ENCODE measurements around the gene BOC. TPM values are rescaled to one million over a fixed set of nuclear protein-coding genes. Genes with fewer than 3 reads are reported as not detected.

Gene BOC
- total and polyA plus RNA-seq, 2 experiments from 2014 or later = 2.1 to 4.1 TPM

DNA sequence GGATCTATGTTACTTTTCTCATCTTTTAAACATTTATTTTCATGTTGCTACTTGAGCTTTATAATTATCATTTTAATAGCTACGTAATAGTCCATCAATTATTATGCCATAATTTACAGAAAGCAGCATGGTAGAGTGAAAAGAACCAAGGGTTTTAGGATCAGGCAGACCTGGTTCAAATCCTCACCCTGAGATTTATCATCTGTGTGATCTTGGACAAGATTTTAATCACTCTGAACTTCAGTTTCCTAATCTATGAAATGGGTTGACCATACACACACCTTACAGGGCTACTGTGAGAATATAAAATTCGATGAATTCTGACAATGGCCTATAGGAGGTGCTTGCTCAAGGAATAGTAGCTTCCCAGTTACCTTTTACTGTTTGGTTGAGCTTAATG, 27.1 kb downstream of the BOC start:
- DNase-seq (ENCODE audit: low spot score) (no peak), ATAC-seq (no peak)
- Mint-ChIP-seq H3K27ac (no peak overlapping the region), H3K9me3 (no peaks in the 10 kb centered on the region; the same call in 2 of the 3 replicates), H3K27me3 (ENCODE audit: insufficient read depth, low read depth, poor library complexity) (peaks cover 7% of the 10 kb centered on the region), H3K4me3 (no peak overlapping the region), H3K36me3 (ENCODE audit: low read depth) (no peaks in the 10 kb centered on the region), H3K4me1 (peaks cover 47% of the 10 kb centered on the region)
- H3K4me2 ChIP-seq = no peak overlapping the region
- no peaks in the 10 kb centered on the region for H4K20me1 ChIP-seq (replicated peaks; ENCODE audit: insufficient read depth)
- no peaks in the 10 kb centered on the region for H3F3A ChIP-seq (replicated peaks; ENCODE audit: low read depth)
- H3K79me2 ChIP-seq (replicated peaks; ENCODE audit: insufficient read depth) = no peaks in the 10 kb centered on the region
- no peaks in the 10 kb centered on the region for H3K9me2 ChIP-seq (ENCODE audit: insufficient read depth)
- H3K36me3 ChIP-seq (ENCODE audit: insufficient read depth) = no peaks in the 10 kb centered on the region; the same call in 1 of the 2 replicates
- H2AFZ ChIP-seq = no peak overlapping the region
- no peak overlapping the region for H3K4me3 ChIP-seq
- no peaks in the 10 kb centered on the region for H3K27me3 ChIP-seq (ENCODE audit: insufficient read depth)
- TF ChIP-seq, protein P1, sequence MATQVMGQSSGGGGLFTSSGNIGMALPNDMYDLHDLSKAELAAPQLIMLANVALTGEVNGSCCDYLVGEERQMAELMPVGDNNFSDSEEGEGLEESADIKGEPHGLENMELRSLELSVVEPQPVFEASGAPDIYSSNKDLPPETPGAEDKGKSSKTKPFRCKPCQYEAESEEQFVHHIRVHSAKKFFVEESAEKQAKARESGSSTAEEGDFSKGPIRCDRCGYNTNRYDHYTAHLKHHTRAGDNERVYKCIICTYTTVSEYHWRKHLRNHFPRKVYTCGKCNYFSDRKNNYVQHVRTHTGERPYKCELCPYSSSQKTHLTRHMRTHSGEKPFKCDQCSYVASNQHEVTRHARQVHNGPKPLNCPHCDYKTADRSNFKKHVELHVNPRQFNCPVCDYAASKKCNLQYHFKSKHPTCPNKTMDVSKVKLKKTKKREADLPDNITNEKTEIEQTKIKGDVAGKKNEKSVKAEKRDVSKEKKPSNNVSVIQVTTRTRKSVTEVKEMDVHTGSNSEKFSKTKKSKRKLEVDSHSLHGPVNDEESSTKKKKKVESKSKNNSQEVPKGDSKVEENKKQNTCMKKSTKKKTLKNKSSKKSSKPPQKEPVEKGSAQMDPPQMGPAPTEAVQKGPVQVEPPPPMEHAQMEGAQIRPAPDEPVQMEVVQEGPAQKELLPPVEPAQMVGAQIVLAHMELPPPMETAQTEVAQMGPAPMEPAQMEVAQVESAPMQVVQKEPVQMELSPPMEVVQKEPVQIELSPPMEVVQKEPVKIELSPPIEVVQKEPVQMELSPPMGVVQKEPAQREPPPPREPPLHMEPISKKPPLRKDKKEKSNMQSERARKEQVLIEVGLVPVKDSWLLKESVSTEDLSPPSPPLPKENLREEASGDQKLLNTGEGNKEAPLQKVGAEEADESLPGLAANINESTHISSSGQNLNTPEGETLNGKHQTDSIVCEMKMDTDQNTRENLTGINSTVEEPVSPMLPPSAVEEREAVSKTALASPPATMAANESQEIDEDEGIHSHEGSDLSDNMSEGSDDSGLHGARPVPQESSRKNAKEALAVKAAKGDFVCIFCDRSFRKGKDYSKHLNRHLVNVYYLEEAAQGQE (IDR thresholded peaks at IDR 0.05; ENCODE audit: unreplicated experiment) = no peak
- TF ChIP-seq, protein P2, sequence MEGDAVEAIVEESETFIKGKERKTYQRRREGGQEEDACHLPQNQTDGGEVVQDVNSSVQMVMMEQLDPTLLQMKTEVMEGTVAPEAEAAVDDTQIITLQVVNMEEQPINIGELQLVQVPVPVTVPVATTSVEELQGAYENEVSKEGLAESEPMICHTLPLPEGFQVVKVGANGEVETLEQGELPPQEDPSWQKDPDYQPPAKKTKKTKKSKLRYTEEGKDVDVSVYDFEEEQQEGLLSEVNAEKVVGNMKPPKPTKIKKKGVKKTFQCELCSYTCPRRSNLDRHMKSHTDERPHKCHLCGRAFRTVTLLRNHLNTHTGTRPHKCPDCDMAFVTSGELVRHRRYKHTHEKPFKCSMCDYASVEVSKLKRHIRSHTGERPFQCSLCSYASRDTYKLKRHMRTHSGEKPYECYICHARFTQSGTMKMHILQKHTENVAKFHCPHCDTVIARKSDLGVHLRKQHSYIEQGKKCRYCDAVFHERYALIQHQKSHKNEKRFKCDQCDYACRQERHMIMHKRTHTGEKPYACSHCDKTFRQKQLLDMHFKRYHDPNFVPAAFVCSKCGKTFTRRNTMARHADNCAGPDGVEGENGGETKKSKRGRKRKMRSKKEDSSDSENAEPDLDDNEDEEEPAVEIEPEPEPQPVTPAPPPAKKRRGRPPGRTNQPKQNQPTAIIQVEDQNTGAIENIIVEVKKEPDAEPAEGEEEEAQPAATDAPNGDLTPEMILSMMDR (conservative IDR thresholded peaks at IDR 0.05; ENCODE audit: low read depth in 2 of 2) = peak; percentile 31 to 44; a peak in 3 of 4 replicates
- no peak for TF ChIP-seq EZH2phosphoT487 (IDR thresholded peaks at IDR 0.05; ENCODE audit: unreplicated experiment)
- H3K27ac ChIP-seq (ENCODE audit: low read depth) = no peak overlapping the region
- peaks cover 24% of the 10 kb centered on the region for H3K4me1 ChIP-seq (ENCODE audit: insufficient read depth)

DNA sequence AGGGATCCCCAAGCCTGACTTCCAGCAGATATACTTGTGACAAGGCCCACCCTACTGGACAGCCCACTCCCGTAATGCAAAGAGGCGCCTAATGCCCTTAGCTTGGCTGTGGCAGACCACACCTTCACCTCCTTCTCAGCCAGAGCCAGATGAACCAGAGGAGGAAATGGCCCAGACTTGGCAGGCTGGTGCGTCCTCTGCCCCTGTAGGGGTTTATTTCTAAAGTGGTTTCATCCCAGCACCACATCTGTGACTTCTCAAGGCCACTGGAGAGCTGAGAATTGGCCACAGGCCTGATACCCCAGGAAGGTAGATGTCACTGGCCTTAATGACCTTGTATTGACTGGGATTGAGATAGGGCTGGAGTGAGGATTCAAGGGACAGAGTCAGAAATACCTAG, 29.5 kb downstream of the BOC start:
- H3K27me3 ChIP-seq (ENCODE audit: insufficient read depth) = no peaks in the 10 kb centered on the region
- H3K4me2 ChIP-seq = peak overlapping the region; percentile 25; the same call in 1 of the 2 replicates
- Mint-ChIP-seq H3K27me3 (ENCODE audit: insufficient read depth, low read depth, poor library complexity) (peaks cover 14% of the 10 kb centered on the region), H3K4me1 (peaks cover 48% of the 10 kb centered on the region), H3K36me3 (ENCODE audit: low read depth) (no peaks in the 10 kb centered on the region), H3K27ac (no peak overlapping the region), H3K4me3 (no peak overlapping the region), H3K9me3 (no peaks in the 10 kb centered on the region; the same call in 2 of the 3 replicates)
- no peaks in the 10 kb centered on the region for H3K36me3 ChIP-seq (ENCODE audit: insufficient read depth)
- H3F3A ChIP-seq (replicated peaks; ENCODE audit: low read depth) = no peaks in the 10 kb centered on the region
- H3K4me3 ChIP-seq = no peak overlapping the region
- DNase-seq (ENCODE audit: low spot score) = no peak
- no peak for TF ChIP-seq EZH2phosphoT487 (IDR thresholded peaks at IDR 0.05; ENCODE audit: unreplicated experiment)
- H3K79me2 ChIP-seq (replicated peaks; ENCODE audit: insufficient read depth) = no peaks in the 10 kb centered on the region
- peak overlapping the region; percentile 33; the same call in 1 of the 2 replicates for H2AFZ ChIP-seq
- H3K27ac ChIP-seq (ENCODE audit: low read depth) = no peak overlapping the region
- no peaks in the 10 kb centered on the region for H4K20me1 ChIP-seq (replicated peaks; ENCODE audit: insufficient read depth)
- no peaks in the 10 kb centered on the region for H3K9me2 ChIP-seq (ENCODE audit: insufficient read depth)
- peaks cover 32% of the 10 kb centered on the region for H3K4me1 ChIP-seq (ENCODE audit: insufficient read depth)
- no peak; the same call in 2 of the 3 replicates for ATAC-seq
